ENCODE results near the gene LLGL2. TPM values are rescaled to one million over a fixed set of nuclear protein-coding genes. Genes with fewer than 3 reads are reported as not detected.

Gene LLGL2
- total RNA-seq, 2 experiments from 2014 or later = 12.6 to 21.6 TPM

DNA sequence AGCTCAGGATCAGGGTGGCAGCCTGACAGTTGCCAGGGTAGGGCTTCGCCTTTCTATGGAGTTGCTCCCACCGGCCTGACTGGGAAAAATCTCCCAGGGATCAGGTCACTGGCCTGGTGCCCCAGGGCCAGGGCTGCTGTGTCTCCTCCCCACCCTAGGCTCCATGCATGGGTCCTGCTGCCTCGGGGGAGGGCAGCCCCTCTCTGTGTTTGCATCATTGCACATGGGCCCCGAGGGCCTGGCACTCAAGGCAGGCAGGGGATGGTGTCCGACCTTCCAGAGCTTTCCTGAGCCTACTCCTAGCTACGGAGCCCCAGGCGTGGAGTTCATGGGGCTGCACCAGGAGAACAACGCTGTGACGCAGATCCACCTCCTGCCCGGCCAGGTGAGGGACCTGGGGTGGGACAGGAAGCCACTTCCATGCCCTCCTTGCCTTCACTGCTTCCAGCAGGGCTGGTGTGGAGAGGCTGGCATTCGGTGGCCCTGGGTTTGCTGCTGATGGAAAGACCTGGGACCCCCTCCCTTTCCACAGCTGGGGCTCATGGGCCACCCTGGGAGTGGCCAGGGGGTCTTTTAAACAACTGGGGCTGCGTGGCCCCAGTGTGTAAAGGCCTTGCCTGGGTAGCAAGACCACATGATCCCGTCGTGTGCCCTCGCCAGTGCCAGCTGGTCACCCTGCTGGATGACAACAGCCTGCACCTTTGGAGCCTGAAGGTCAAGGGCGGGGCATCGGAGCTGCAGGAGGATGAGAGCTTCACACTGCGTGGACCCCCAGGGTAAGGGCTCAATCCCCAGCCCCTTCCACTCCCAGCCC lies 32.6 kb downstream of the LLGL2 start:
- Histone ChIP-seq H3K9me2 (ENCODE audit: insufficient read depth, low read length) (no peaks in the 10 kb centered on the region), H3K4me2 (ENCODE audit: low read length) (no peak overlapping the region), H3K27ac (ENCODE audit: low read depth, low read length, poor library complexity, severe bottlenecking) (no peak overlapping the region), H3K4me3 (ENCODE audit: low read depth, low read length, poor library complexity, severe bottlenecking) (no peak overlapping the region), H2AFZ (ENCODE audit: low read length) (no peak overlapping the region), H4K20me1 (ENCODE audit: insufficient read depth, low read length) (no peaks in the 10 kb centered on the region), H3K9me3 (ENCODE audit: low read length) (no peaks in the 10 kb centered on the region), H3K79me2 (ENCODE audit: insufficient read depth, low read depth, low read length) (no peaks in the 10 kb centered on the region), H3K4me1 (ENCODE audit: insufficient read depth, low read length, poor library complexity, severe bottlenecking) (no peaks in the 10 kb centered on the region), H3K36me3 (ENCODE audit: insufficient read depth, low read length) (no peaks in the 10 kb centered on the region)
- TF ChIP-seq CTCF (conservative IDR thresholded peaks at IDR 0.05; ENCODE audit: low read length) = no peak
- TF ChIP-seq EZH2phosphoT487 (IDR thresholded peaks at IDR 0.05; ENCODE audit: borderline replicate concordance, low read depth, low read length) = no peak
- ChIA-PET CTCF (ENCODE audit: unreplicated experiment) (no interaction called here), POLR2A (interaction anchor here (0.6 kb wide), 1 partner anchor 446 kb away, joined by 3 read pairs; no protein-coding TSS in a partner anchor)
- no TSS peak for BruUV-seq (replicated peaks)
- intact Hi-C loops (cut with micrococcal nuclease; ENCODE audit: unreplicated experiment) = no loop called here
- no peak for DNase-seq (ENCODE audit: low spot score)

- TF ChIP-seq EZH2phosphoT487 (IDR thresholded peaks at IDR 0.05; ENCODE audit: borderline replicate concordance, low read depth, low read length) = no peak
- TF ChIP-seq CTCF (conservative IDR thresholded peaks at IDR 0.05; ENCODE audit: low read length) = no peak
- no peak for DNase-seq (ENCODE audit: low spot score)
- Histone ChIP-seq H3K4me1 (ENCODE audit: insufficient read depth, low read length, poor library complexity, severe bottlenecking) (no peaks in the 10 kb centered on the region), H3K4me3 (ENCODE audit: low read depth, low read length, poor library complexity, severe bottlenecking) (no peak overlapping the region), H3K9me2 (ENCODE audit: insufficient read depth, low read length) (no peaks in the 10 kb centered on the region), H2AFZ (ENCODE audit: low read length) (no peak overlapping the region), H3K9me3 (ENCODE audit: low read length) (no peaks in the 10 kb centered on the region), H4K20me1 (ENCODE audit: insufficient read depth, low read length) (no peaks in the 10 kb centered on the region), H3K36me3 (ENCODE audit: insufficient read depth, low read length) (no peaks in the 10 kb centered on the region), H3K79me2 (ENCODE audit: insufficient read depth, low read depth, low read length) (no peaks in the 10 kb centered on the region), H3K4me2 (ENCODE audit: low read length) (no peak overlapping the region), H3K27ac (ENCODE audit: low read depth, low read length, poor library complexity, severe bottlenecking) (no peak overlapping the region)
- ChIA-PET CTCF (ENCODE audit: unreplicated experiment) (no interaction called here), POLR2A (no interaction called here)
- intact Hi-C loops (cut with micrococcal nuclease; ENCODE audit: unreplicated experiment) = no loop called here
- no TSS peak for BruUV-seq (replicated peaks)
Observed at GRCh38 chr17:75558666-75559530, 33.4 kb downstream of the LLGL2 start.
